ENCODE measurements around the gene NTN3.
"Not testable (repeated sequence)": the region's sequence is repeated elsewhere in the genome, so short reads cannot be mapped to it uniquely, and the experiment has no call there.

The NTN3 gene

GRCh38 chr16:2471016-2471652, at the start of gene NTN3:
NTN3 (plus strand) TSS chr16:2471297; CDS start chr16:2471702, 405 bp downstream.
- ATAC-seq: no peak

DNA sequence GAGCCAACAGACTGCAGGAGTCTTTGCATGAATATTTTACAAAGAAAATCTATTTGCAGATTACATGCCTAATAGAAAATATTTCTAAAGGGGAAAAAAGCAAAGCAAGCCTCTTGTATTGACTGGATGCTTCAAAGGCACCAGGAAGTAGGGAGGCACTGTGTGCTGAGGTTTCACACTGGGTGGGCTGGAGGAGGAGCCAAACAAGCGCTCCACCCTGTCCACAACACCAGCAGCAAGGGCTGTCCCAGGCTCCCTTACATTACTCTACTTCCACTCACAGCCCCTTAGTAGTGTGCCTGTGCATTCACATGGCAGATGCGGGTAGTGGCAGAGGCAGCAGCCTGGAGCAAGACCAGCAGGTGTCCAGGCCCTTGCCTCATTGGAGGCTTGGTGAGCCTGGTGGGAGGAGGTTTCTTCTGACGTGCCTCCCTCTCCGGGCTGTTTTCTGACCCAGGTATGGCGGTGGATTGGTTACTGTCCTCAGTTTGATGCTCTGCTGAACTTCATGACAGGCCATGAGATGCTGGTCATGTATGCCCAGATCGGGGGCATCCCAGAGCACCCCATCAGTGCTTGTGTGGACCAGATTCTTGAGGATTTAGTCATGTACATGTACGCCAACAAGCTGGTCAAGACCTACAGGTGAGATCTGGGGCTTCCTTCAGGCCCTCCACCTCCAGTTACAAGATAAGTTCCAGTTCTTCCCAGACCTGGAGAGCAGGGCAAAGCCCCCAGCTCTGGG, 48.8 kb upstream of the NTN3 start:
- ATAC-seq: no peak

DNA sequence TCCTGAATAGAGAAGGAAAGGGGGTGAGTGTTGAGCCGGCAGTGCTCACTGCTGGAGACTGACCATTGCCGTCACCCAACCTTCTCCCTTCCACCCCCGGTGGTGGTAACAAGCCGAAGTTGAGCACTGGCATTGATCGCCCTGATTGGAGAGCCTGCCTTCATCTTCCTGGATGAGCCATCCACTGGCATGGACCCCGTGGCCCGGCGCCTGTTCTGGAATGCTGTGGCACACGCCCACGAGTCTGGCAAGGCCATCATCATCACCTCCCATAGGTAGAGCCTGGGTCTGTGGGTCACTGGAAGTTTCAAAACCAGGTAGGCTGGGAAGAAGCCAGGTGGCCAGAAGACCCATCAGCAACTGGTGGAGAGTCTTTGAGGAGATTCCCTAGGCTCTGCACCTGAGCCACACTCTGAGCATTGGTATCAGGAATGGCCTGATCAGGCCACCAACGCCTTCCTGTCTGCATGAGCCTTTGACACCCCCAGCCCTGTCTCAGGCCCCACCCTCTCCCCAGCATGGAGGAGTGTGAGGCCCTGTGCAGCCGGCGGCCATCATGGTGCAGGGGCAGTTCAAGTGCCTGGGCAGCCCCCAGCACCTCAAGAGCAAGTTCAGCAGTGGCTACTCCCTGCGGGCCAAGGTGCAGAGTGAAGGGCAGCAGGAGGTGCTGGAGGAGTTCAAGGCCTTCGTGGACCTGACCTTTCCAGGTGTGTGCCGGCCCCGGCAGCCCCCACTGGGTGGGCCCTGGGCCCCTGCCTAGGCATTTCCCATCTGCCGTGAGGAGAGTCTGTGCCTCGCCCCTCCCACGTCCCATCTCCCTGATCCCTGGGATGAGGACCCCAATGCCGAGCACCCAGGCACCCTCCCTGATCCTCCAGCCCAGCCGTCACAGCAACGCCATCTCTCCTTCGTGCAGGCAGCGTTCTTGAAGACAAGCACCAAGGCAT, 46.8 kb upstream of the NTN3 start:
- no peak for ATAC-seq

- ATAC-seq: no peak
Observed at GRCh38 chr16:2425008-2425518, 46.0 kb upstream of the NTN3 start.

DNA sequence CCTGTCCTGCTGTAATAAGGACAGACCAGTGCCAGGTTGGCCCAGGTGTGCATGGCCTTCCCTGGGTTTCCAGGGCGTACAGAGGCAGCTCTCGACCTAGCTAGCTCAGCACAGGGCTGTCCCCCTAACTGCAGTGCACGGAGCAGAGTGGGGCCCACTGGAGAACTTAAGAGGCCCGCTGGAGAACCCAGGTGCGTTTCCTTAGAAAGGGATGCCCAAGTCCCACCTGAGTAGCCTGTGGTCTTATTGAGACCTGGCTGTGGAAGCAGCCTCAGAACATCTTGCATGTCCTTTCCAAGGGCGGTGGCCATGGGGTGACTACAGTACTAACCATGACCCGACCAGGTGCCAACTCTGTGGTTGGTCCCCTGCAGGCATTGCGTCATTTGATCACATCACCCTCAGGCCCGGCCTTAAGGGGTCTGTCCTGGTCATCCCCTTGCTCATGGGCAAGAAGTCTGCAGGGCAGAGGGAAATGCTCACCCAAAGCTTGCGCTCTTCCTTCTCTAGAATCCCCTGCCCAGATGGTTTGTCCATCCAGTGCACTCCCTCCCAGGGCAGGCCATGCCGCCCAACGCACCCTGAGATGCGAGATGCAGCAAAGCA, 45.2 kb upstream of the NTN3 start:
- ATAC-seq: no peak

DNA sequence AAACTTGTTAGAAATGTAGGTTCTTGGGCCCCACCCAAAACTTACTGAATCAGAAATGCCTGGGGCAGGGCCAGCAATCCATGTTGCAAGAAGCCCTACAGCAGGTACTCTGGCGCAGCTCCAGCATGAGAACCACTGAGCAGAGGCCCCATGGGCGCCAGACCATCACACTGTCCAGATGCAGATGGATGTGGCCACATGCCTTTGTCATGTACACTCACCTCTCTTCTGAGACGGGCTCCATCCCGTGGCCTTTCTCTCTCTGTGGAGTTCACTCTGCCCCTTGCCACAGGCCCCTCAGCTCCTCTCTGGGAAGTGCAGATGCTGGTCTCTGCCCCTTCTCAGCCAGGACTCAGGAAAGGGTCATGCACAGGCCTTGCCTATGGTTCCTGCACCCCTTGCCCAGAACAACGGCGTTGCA, 44.1 kb upstream of the NTN3 start:
- no peak for ATAC-seq

DNA sequence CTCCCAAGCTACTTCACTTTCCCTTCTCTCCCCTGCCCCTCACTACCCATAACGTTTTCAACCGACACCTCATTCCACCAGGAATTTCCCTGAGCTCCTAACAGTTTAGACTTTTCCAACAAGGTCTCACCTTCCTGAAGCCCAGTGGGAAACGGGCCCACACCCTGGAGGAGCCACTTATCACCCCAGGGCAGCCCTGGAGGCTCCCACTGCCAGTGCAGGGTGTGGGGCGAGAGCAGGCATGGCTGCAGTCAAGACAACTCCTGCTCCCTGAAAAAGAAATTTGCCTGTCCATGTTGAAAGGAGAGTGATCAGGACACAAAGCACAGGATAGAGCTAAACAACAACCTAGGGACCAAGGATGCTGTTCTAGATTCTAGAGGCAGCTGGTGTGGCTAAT, 43.6 kb upstream of the NTN3 start:
- no peak for ATAC-seq

- no peak for ATAC-seq
Observed at GRCh38 chr16:2428051-2428783, 42.9 kb upstream of the NTN3 start.

DNA sequence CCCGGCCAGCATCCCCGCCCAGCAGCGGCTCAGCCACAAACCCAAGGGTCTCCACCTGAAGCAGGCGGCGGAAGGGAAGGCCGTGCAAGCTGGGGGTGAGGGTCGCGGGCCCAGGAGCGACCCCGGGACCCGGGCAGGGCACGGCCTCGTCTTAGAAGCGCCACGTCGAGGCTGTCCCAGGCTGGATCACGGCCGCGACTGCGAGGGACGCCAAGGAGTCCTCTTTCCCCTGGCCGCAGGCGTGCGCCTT, 42.4 kb upstream of the NTN3 start:
- ATAC-seq: peak; percentile 24 to 26

DNA sequence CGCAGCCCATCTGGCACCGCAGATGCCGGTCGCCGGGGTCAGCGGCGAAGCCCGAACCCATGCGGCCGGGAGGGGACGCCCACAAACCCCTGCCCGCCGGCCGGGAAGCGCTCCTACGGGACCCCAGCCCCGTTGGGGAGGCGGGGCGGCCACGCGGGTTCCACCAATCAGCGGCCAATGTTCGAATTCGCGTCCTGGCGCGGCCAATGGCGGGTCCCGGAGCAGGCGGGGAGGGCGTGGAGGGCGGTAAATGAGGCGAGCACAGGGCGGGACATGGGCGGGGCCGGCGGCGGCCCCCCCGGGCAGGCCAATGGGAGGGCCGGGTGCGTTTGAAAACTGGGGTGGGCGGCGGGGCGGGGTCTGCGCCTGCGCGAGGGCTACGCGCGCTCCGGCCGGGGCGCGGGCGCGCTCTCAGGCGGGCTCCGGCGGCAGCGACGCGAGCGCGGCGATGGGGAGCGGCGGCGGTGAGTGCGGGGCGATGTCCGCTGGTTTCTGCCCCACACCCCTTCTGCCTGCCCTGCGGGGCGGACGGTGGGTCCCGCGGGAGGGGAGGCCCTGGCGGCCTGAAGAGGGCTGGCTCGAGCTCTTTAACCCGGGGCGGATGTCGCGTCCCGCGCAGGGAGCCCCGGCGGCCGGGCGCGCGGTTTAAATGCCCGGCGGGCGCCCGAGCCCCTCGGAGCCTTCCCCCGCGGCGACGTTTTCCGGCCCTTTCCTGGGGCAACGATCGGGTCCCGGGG, 41.9 kb upstream of the NTN3 start, which contains the start of gene CCNF:
Gene CCNF, plus strand, starts transcription at position 414 of the 737 bp plus-strand sequence. Its CDS starts 35 bp downstream, at position 449.
- ATAC-seq: peak; percentile 96 to 97

DNA sequence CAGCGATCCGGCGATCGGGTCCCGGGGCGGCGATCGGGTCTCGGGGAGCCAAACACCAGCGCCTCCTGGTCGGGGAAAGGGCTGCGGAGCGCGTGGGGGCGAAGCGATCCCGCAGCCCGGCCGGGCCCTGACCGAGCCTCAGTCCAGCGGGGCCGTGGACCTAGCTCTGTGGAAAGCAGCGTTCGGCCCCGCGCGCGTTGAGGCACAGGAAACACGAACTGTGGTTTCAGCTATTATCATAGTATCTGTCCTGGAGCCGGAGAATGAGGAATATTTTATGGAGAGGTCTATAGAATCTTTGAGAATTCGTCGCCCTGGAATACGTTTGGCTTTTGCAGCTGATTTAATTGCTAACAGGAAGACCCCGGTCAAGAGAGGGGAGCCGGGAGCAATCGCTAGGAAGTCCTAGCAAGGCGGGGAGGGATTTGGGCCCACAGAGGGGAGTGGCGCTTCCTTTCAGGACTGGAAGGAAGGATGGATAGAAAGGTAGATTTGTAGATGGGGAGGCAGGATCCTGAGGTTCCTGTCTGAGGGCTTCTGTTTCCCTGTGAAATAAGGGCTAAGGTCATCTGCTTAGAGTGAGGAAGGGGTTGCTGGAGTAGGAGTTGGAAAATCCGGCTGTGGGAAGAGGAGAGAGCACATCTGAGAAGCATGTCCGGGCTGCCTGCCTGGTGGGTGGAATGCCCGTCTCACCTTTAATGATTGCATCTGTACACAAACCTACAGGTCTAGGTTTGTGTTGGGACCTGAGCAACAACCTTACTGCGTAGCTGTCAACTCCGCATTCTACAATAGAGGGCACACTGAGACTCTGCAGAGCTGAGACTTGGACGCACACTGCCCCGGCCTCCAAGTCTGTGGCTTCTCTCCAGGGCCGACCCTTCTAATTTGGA, 41.1 kb upstream of the NTN3 start:
- no peak for ATAC-seq

- no peak for ATAC-seq
Observed at GRCh38 chr16:2432286-2432685, 38.8 kb upstream of the NTN3 start.

- no peak for ATAC-seq
Observed at GRCh38 chr16:2432801-2433505, 38.1 kb upstream of the NTN3 start.

DNA sequence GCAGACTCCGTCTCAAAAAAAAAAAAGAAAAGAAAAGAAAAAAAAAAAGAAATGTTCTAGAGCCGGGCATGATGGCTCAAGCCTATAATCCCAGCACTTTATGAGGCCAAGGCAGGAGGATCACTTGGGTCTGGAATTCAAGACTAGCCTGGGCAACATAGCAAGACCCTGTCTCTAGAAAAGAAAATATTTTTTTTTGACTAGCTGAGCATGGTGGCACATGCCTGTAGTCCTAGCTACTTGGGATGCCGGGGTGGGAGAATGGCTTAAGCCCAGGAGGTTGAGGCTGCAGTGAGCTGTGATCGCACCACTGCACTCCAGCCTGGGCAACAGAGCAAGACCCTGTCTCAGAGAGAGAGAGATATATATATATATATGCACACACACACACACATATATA, 35.9 kb upstream of the NTN3 start:
- ATAC-seq: not testable (repeated sequence)

GRCh38 chr16:2436110-2436509, 35.0 kb upstream of the NTN3 start:
- ATAC-seq: no peak

DNA sequence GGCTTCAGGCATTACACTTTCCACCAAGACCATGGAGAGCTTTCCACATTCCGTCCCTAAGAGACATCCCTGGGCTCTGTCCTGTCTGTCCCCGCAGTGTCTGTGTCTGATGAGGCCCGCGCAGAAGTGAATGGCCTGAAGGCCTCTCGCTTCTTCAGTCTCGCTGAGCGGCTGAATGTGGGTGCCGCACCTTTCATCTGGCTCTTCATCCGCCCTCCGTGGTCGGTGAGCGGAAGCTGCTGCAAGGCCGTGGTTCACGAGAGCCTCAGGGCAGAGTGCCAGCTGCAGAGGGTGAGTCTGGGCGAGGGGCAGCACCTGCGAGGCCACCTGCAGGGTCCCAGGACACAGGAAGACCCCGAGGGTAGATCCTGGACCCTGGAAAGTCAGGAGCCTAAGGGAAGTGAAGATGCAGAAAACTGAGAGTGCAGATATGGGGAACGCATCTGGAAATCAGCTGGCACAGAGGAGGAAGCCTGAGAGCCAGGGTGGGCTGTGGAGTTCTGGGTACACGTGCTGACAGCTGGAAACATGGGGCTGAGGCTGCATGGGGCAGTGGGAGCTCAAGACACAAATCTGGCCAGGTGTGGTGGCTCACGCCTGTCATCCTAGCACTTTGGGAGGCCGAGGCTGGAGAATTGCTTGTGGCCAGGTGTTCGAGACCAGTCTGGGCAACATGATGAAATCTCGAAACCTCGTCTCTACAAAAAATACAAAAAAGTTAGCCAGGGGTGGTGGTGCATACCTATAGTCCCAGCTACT, 33.9 kb upstream of the NTN3 start:
- no peak for ATAC-seq

DNA sequence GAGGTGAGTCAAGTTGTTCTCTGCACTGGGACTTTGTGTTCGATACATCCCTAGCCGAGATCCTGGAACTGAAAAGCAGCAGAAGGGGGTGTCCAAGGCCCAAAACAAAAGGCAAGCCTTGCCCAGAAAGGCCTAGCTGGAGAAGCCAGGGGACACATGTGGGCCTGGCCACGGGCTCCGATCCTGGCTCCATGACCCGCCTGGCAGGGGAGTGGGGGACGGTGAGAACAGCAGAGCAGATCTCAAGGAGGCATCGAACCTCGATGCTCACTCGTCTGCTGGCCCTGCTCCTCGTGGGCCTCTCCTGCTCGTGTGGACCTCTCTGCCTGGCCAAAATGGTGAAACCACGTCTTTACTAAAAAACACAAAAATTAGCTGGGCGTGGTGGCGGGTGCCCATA, 33.0 kb upstream of the NTN3 start:
- no peak for ATAC-seq

- no peak for ATAC-seq
Observed at GRCh38 chr16:2439598-2439997, 31.5 kb upstream of the NTN3 start.

All from activated CD4-positive, CD25-positive, alpha-beta regulatory T cell treated with anti-CD3 and anti-CD28 coated beads, Interleukin-2, amount 50 U/mL, for 24 hours (primary cell).